Superior temporal gyrus (tissue), 1 donor: ENCODE measurements around the gene NHERF1.
A peak's percentile ranks its signal among the peaks of the same experiment; 100 is the strongest.

Experiments
- DNase-seq: peaks from one replicate; pipeline ENCODE4 v3.0.0-alpha.2; 2016; ENCODE audit errors: extremely low spot score

The NHERF1 gene

GRCh38 chr17:74768069-74768762, 19.8 kb downstream of the NHERF1 start:
- no peak for DNase-seq

DNA sequence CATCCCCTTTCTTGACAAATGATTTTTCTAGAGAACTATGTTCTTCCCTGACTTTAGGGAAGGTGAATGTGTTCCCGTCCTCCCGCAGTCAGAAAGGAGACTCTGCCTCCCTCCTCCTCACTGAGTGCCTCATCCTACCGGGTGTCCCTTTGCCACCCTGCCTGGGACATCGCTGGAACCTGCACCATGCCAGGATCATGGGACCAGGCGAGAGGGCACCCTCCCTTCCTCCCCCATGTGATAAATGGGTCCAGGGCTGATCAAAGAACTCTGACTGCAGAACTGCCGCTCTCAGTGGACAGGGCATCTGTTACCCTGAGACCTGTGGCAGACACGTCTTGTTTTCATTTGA, 20.3 kb downstream of the NHERF1 start:
- DNase-seq = no peak

- no peak for DNase-seq
Measured at GRCh38 chr17:74769266-74769855, 20.9 kb downstream of the NHERF1 start.

GRCh38 chr17:74769856-74770497, 21.5 kb downstream of the NHERF1 start:
- no peak for DNase-seq

- peak; percentile 73 for DNase-seq
Measured at GRCh38 chr17:74770498-74771318, 22.3 kb downstream of the NHERF1 start.

DNA sequence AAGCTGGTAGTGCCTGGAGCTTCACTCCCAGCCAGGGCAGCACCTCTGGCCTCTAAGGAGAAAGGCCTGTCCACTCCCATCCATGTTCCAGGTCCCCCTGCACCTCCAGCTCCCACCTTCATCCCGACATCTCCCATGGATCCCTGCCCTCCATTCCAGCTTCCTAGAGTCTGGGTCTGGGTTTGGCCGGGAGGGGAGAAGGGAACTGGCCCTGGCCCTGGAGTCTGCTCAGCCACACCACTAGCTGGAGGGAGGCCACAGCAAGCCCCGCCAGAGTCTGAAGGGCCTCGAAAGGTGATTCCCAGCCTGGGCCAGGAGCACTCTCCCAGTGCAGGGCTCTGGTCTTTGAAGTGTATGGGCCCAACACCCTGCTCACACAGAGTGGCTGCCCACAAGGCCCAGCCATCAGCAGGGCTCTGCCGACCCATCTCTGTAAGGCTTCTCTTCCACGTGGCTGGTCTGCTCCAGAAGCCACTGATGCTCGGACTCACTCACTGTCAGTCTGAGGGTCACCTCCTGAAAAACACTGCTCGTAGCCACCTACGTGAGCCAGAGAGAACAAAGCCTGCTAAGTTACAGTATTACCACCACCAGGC, 23.0 kb downstream of the NHERF1 start:
- DNase-seq = no peak

- no peak for DNase-seq
Measured at GRCh38 chr17:74772053-74772452, 23.6 kb downstream of the NHERF1 start.

GRCh38 chr17:74773414-74773813, 25.0 kb downstream of the NHERF1 start:
- DNase-seq = no peak

GRCh38 chr17:74773871-74774286, 25.5 kb downstream of the NHERF1 start:
- DNase-seq = no peak

GRCh38 chr17:74775409-74776043, 27.1 kb downstream of the NHERF1 start:
- no peak for DNase-seq

DNA sequence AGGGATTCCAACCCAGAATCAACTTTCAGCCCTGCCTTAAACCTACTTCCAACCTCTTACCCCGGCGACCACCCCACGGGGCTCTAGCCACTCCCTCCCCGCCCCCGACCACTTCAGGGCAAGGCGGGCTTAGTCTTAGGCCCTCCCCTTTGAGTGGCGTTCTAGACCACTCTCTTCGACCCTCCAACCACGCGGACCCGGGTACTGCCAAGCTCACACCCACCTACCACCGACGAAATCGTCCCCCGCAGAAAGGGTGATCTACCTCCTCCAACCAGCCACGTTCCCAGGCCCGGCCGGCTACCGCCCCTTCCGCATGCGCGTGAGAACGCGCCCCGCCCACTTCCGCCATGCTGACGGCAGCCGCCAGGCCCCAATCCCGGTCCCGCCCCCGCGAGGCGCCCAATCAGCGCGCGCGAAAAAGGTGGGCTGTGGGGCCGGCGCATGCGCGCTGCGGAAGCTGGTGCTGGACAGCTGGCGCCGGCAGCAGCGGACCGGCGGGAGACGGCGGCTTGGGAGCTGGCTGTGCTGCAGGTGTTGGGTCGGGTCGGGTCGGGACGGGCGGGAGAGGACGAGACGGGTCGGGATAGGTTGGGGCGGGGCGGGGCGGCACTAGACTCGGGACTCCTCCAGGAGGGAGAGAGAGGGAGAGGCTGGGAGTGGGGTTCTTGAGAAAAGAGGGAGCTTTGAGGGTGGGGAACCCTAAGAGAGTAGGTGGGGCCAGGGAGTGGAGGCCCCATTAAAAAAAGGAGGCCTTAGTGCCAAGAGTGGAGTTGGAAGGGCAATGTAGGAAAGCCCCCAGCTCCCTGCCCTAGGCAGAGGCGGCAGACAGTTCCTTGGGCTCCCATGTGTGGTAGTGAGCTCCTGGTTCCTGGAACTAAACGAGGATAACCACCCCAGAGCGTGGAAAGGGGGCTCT, 27.9 kb downstream of the NHERF1 start, which contains the start of gene NAT9:
Gene NAT9, minus strand, starts transcription at position 302 of the 919 bp plus-strand sequence. CDS start 647 bp downstream, outside the sequence.
- DNase-seq = peak; percentile 92

GRCh38 chr17:74776990-74777389, 28.6 kb downstream of the NHERF1 start:
- no peak for DNase-seq

GRCh38 chr17:74777901-74778515, 29.6 kb downstream of the NHERF1 start:
- DNase-seq = no peak

DNA sequence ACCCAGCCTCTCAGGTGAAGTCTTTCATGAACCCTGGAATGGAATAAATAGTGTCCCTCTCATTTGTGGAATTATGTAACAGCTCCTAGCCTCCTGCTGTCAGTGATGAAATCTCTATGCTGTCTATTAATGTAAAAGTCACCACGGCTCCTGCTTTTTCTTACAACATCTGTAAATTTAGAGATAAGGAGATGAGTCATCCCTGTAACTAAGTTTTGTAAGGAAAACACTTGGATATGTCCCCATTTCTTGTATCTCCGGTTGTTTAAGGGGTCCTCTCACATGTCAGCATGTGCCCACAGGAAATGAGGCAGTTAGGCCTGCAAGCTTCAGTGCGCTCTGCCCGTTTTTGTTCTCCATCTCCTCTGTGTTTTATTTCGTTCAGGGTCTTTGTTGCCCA, 30.5 kb downstream of the NHERF1 start:
- no peak for DNase-seq

DNA sequence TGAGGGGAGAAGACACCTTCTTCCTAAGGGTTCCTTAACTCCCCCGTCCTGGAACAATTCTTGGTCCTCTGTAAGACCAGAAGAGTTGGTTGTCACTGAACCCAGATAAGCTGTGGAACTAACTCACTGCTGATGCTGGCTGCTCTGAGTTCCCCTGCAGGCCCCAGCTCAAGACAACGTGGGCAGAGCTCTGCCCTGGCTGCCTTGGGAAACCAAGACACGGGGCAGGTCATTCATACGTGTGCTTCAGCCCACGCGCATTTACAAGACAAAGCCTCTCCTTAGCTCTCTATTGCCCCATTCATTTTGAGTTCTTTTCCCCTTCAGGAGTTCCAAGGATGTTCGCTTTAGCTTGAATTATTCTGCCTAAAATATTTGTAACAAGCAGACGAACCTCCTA, 31.1 kb downstream of the NHERF1 start:
- DNase-seq = no peak

DNA sequence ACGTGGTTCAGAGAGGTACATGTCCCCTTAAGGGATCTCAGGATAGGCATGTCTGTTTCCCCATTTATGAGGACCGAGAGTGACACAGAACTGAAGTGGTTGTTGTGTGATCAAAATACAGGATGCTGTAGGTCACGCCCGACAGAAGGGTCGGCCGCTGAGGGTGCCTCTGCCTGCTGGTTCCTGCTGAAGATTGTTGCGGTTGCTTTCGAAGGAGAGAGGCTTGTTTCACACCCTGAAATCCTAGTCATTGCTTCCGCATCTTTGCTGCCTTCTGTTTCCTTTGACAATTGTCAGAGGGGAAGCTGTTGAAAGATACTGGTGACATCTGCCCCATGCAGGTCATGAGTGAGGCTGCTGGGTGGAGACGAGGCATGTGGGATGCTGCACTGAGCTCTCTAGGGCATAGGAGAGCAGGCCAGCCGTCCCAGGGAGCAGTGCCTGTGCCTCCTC, 31.5 kb downstream of the NHERF1 start:
- DNase-seq = no peak

- peak; percentile 70 for DNase-seq
Measured at GRCh38 chr17:74780443-74781238, 32.2 kb downstream of the NHERF1 start.

DNA sequence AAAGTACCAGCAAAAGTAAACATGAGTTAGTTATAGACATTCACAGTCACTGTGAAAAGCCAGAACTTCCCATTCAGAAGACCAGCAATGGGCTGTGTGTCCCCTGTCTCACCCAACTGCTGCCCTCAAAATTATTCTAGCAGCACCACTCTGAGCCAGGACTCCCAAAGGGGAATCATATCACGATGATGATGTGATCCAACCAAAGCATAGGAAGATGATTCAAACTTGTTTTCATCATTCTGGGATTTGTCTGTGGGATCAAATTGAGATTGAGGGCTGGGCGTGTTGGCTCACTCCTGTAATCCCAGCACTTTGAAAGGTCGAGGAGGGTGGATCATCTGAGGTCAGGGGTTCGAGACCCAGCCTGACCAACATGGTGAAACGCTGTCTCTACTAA, 34.1 kb downstream of the NHERF1 start:
- DNase-seq = no peak
